HG02678 (cell line): ENCODE results near the gene CAPN13.

Experiments
- ATAC-seq: cut with Tn5 transposase; IDR thresholded peaks from one replicate; pipeline ENCODE4 v1.9.1; 2021; ENCODE audit warnings: mild to moderate bottlenecking, moderate library complexity; ENCODE audit not compliant: unreplicated experiment

CAPN13 gene

GRCh38 chr2:30732376-30732775, 74.9 kb downstream of the CAPN13 start:
- no peak for ATAC-seq

- ATAC-seq = no peak
Observed at GRCh38 chr2:30731706-30732105, 75.5 kb downstream of the CAPN13 start.

- no peak for ATAC-seq
Observed at GRCh38 chr2:30730736-30731647, 76.3 kb downstream of the CAPN13 start.

GRCh38 chr2:30729031-30729430, 78.2 kb downstream of the CAPN13 start:
- ATAC-seq = no peak

- no peak for ATAC-seq
Observed at GRCh38 chr2:30722936-30723725, 84.1 kb downstream of the CAPN13 start.

- ATAC-seq = no peak
Observed at GRCh38 chr2:30721668-30722647, 85.3 kb downstream of the CAPN13 start.

- ATAC-seq = no peak
Observed at GRCh38 chr2:30721241-30721640, 86.0 kb downstream of the CAPN13 start.

- no peak for ATAC-seq
Observed at GRCh38 chr2:30717081-30717650, 90.1 kb downstream of the CAPN13 start.

GRCh38 chr2:30716123-30716900, 90.9 kb downstream of the CAPN13 start:
- no peak for ATAC-seq

- no peak for ATAC-seq
Observed at GRCh38 chr2:30714811-30715709, 92.2 kb downstream of the CAPN13 start.

- no peak for ATAC-seq
Observed at GRCh38 chr2:30713698-30714097, 93.5 kb downstream of the CAPN13 start.

- ATAC-seq = peak; percentile 88
Observed at GRCh38 chr2:30711646-30712085, 95.6 kb downstream of the CAPN13 start.

GRCh38 chr2:30710461-30710860, 96.8 kb downstream of the CAPN13 start:
- ATAC-seq = no peak

GRCh38 chr2:30710016-30710415, 97.2 kb downstream of the CAPN13 start:
- no peak for ATAC-seq

GRCh38 chr2:30709516-30709915, 97.7 kb downstream of the CAPN13 start:
- ATAC-seq = no peak

GRCh38 chr2:30708491-30709290, 98.6 kb downstream of the CAPN13 start:
- ATAC-seq = no peak

- no peak for ATAC-seq
Observed at GRCh38 chr2:30707304-30707903, 99.8 kb downstream of the CAPN13 start.
